Thyroid gland (tissue), 4 donors: ENCODE measurements around the gene APOL2.

Experiments used
- CTCF ChIP-seq, 6 experiments: fragments of 200-600 bp in 3 of 6; fragments of 450-650 bp in 3 of 6; sonication (generic) in 3 of 6; IDR thresholded peaks; one replicate each; pipeline ENCODE4 v1.5.1; 2016 to 2019; ENCODE audit warnings: antibody characterized with exemption in 6 of 6, mild to moderate bottlenecking in 2 of 6, inconsistent platforms in 1 of 6, moderate library complexity in 1 of 6
- POLR2A ChIP-seq, 2 donors: fragments of 450-650 bp; IDR thresholded peaks; one replicate each; pipeline ENCODE4 v1.6.1; 2017; ENCODE audit warnings: antibody characterized with exemption in 2 of 2, mild to moderate bottlenecking in 2 of 2, moderate library complexity in 1 of 2

- TF ChIP-seq CTCF (IDR thresholded peaks at IDR 0.05) (no peak), POLR2A (IDR thresholded peaks at IDR 0.05) (no peak)
Observed at GRCh38 chr22:36196254-36197064, 42.9 kb downstream of the APOL2 start.
